OCI-LY7 (cell line): Measurements from ENCODE around the gene CD93. TPM values are rescaled to one million over a fixed set of nuclear protein-coding genes. Genes with fewer than 3 reads are reported as not detected.

ENCODE experiments used
- BruUV-seq: library from RNA; stranded (reverse); fragments of 400-500 nt; replicated peaks from 2 replicates; lab custom pipeline; 2021; lab: Mats Ljungman, UMichigan
- CTCF ChIA-PET: fragments of 300-600 bp; sonication (Branson Sonifier 250); formaldehyde crosslinking; loops from one replicate; lab custom pipeline; 2022; ENCODE audit warnings: antibody characterized with exemption; ENCODE audit not compliant: unreplicated experiment; lab: Charles Lee
- POLR2A ChIA-PET: fragments of 300-600 bp; sonication (Branson Sonifier 250); formaldehyde crosslinking; loops from one replicate; lab custom pipeline; 2022; ENCODE audit warnings: antibody characterized with exemption; lab: Charles Lee
- DNase-seq: peaks from one replicate; pipeline ENCODE4 v3.0.0-alpha.2; 2015; ENCODE audit warnings: low spot score
- H2AFZ ChIP-seq: fragments of 200-600 bp; sonication (generic), shearing (Covaris generic); 2 replicates; pipeline ENCODE4 v1.6.1; 2014; ENCODE audit warnings: mild to moderate bottlenecking, antibody characterized with exemption, low read length, moderate library complexity
- H3K27ac ChIP-seq: fragments of 200-600 bp; sonication (generic); 2 replicates; pipeline ENCODE4 v1.5.1; 2014; ENCODE audit warnings: mixed run types, low read depth, mild to moderate bottlenecking, moderate library complexity, low read length, inconsistent platforms; ENCODE audit not compliant: poor library complexity, severe bottlenecking
- H3K36me3 ChIP-seq: fragments of 200-600 bp; sonication (generic); 2 replicates; pipeline ENCODE4 v1.6.1; 2014; ENCODE audit warnings: mild to moderate bottlenecking, antibody characterized with exemption, low read length, moderate library complexity, mixed read lengths; ENCODE audit not compliant: insufficient read depth
- H3K4me1 ChIP-seq: fragments of 200-600 bp; sonication (generic); 2 replicates; pipeline ENCODE4 v1.5.1; 2014; ENCODE audit warnings: mild to moderate bottlenecking, low read length; ENCODE audit not compliant: insufficient read depth, poor library complexity, severe bottlenecking
- H3K4me2 ChIP-seq: fragments of 200-600 bp; sonication (generic); 2 replicates; pipeline ENCODE4 v1.6.1; 2014; ENCODE audit warnings: mild to moderate bottlenecking, low read length
- H3K4me3 ChIP-seq: fragments of 200-600 bp; sonication (generic); 2 replicates; pipeline ENCODE4 v1.5.1; 2014; ENCODE audit warnings: mild to moderate bottlenecking, low read depth, low read length; ENCODE audit not compliant: poor library complexity, severe bottlenecking
- H3K79me2 ChIP-seq: fragments of 200-600 bp; sonication (generic); 2 replicates; pipeline ENCODE4 v1.6.1; 2016; ENCODE audit warnings: low read depth, mild to moderate bottlenecking, low read length, moderate library complexity, mixed read lengths; ENCODE audit not compliant: insufficient read depth
- H3K9me2 ChIP-seq: fragments of 200-600 bp; sonication (generic); 2 replicates; pipeline ENCODE4 v1.6.1; 2016; ENCODE audit warnings: mild to moderate bottlenecking, low read length, mixed read lengths; ENCODE audit not compliant: insufficient read depth
- H3K9me3 ChIP-seq: fragments of 200-600 bp; sonication (generic); 2 replicates; pipeline ENCODE4 v1.6.1; 2014; ENCODE audit warnings: mild to moderate bottlenecking, mixed run types, low read length, mixed read lengths
- H4K20me1 ChIP-seq: fragments of 200-600 bp; sonication (generic); 2 replicates; pipeline ENCODE4 v1.6.1; 2014; ENCODE audit warnings: mild to moderate bottlenecking, antibody characterized with exemption, low read length, moderate library complexity, mixed read lengths; ENCODE audit not compliant: insufficient read depth
- CTCF ChIP-seq: fragments of 200-600 bp; sonication (generic); conservative IDR thresholded peaks from 2 replicates; pipeline ENCODE4 v1.5.1; 2014; ENCODE audit warnings: mild to moderate bottlenecking, antibody characterized with exemption, low read length, moderate library complexity, mixed read lengths
- EZH2phosphoT487 ChIP-seq: fragments of 200-600 bp; sonication (generic); IDR thresholded peaks from 2 replicates; pipeline ENCODE4 v1.6.1; 2018; ENCODE audit warnings: low read depth, borderline replicate concordance, mild to moderate bottlenecking, mixed run types, antibody characterized with exemption, low read length, moderate library complexity, mixed read lengths
- intact Hi-C: fragments of 100-400 bp; cut with micrococcal nuclease; formaldehyde crosslinking; loops from one replicate; pipeline ENCODE4 v1.10.0; 2022; ENCODE audit not compliant: unreplicated experiment
- total RNA-seq, 2 experiments: library from RNA; depleted of rRNA in 1 of 2; stranded (reverse); fragments of >200 nt in 1 of 2; shearing (Covaris generic) in 1 of 2; gene quantifications; 2 replicates each; pipeline ENCODE4 v1.2.3, GENCODE V29; 2014 to 2022

Gene CD93
- total RNA-seq, 2 experiments from 2014 or later = not detected

- no peaks in the 10 kb centered on the region for H3K36me3 ChIP-seq
- no peaks in the 10 kb centered on the region for H3K4me1 ChIP-seq
- H3K79me2 ChIP-seq = no peaks in the 10 kb centered on the region
- BruUV-seq = no TSS peak
- no peak for TF ChIP-seq CTCF
- H4K20me1 ChIP-seq = no peaks in the 10 kb centered on the region
- CTCF ChIA-PET = no interaction called here
- H3K4me3 ChIP-seq = no peak overlapping the region
- H2AFZ ChIP-seq = no peak overlapping the region
- H3K4me2 ChIP-seq = no peak overlapping the region
- DNase-seq = no peak
- no peaks in the 10 kb centered on the region for H3K9me3 ChIP-seq
- POLR2A ChIA-PET = no interaction called here
- intact Hi-C loops = no loop called here
- H3K27ac ChIP-seq = no peak overlapping the region
- H3K9me2 ChIP-seq = no peaks in the 10 kb centered on the region
These were observed 50.4 kb downstream of the CD93 start for GRCh38 chr20:23035731-23036130.

GRCh38 chr20:23034721-23035671, 51.1 kb downstream of the CD93 start, which contains the start of gene SSTR4:
TSS of gene SSTR4 (plus strand) at chr20:23035312. CDS start at chr20:23035484, 172 bp downstream.
- Histone ChIP-seq H4K20me1 (no peaks in the 10 kb centered on the region), H3K36me3 (no peaks in the 10 kb centered on the region), H3K9me2 (no peaks in the 10 kb centered on the region), H3K79me2 (no peaks in the 10 kb centered on the region), H3K4me1 (no peaks in the 10 kb centered on the region), H3K4me3 (no peak within 1 kb of the TSS), H2AFZ (no peak within 1 kb of the TSS), H3K9me3 (no peaks in the 10 kb centered on the region), H3K4me2 (no peak within 1 kb of the TSS), H3K27ac (no peak within 1 kb of the TSS)
- POLR2A ChIA-PET = no interaction called here
- no peak for DNase-seq
- CTCF ChIA-PET = no interaction called here
- intact Hi-C loops = no loop called here
- no peak for TF ChIP-seq EZH2phosphoT487
- TF ChIP-seq CTCF = no peak
- no TSS peak for BruUV-seq

GRCh38 chr20:23033918-23034317, 52.2 kb downstream of the CD93 start:
- Histone ChIP-seq H3K79me2 (no peaks in the 10 kb centered on the region), H3K9me3 (no peaks in the 10 kb centered on the region), H3K27ac (no peak overlapping the region), H3K4me2 (no peak overlapping the region), H3K36me3 (no peaks in the 10 kb centered on the region), H3K4me3 (no peak overlapping the region), H3K4me1 (no peaks in the 10 kb centered on the region), H4K20me1 (no peaks in the 10 kb centered on the region), H3K9me2 (no peaks in the 10 kb centered on the region), H2AFZ (no peak overlapping the region)
- intact Hi-C loops = no loop called here
- TF ChIP-seq CTCF (no peak), EZH2phosphoT487 (no peak)
- no TSS peak for BruUV-seq
- ChIA-PET CTCF (no interaction called here), POLR2A (no interaction called here)
- no peak for DNase-seq
